Measurements from ENCODE around the gene MAOB.

The MAOB gene

GRCh38 chrX:43860646-43861370 lies 21.4 kb downstream of the MAOB start:
- no peak for DNase-seq (ENCODE audit: low spot score)

GRCh38 chrX:43853225-43853828 lies 28.9 kb downstream of the MAOB start:
- no peak for DNase-seq (ENCODE audit: low spot score)

- no peak for DNase-seq (ENCODE audit: low spot score)
Measured at GRCh38 chrX:43850629-43851028, 31.6 kb downstream of the MAOB start.

- no peak for DNase-seq (ENCODE audit: low spot score)
Measured at GRCh38 chrX:43849173-43849572, 33.1 kb downstream of the MAOB start.

- no peak for DNase-seq (ENCODE audit: low spot score)
Measured at GRCh38 chrX:43847352-43847751, 34.9 kb downstream of the MAOB start.

- no peak for DNase-seq (ENCODE audit: low spot score)
Measured at GRCh38 chrX:43846558-43846957, 35.7 kb downstream of the MAOB start.

- DNase-seq (ENCODE audit: low spot score), result no peak
Measured at GRCh38 chrX:43845776-43846175, 36.5 kb downstream of the MAOB start.

GRCh38 chrX:43840265-43840664 lies 42.0 kb downstream of the MAOB start:
- DNase-seq (ENCODE audit: low spot score), result no peak

GRCh38 chrX:43836435-43837184 lies 45.6 kb downstream of the MAOB start:
- peak; percentile 15 for DNase-seq (ENCODE audit: low spot score)

GRCh38 chrX:43835559-43835958 lies 46.7 kb downstream of the MAOB start:
- DNase-seq (ENCODE audit: low spot score), result no peak

GRCh38 chrX:43827791-43828190 lies 54.5 kb downstream of the MAOB start:
- DNase-seq (ENCODE audit: low spot score), result no peak

GRCh38 chrX:43822014-43822413 lies 60.2 kb downstream of the MAOB start:
- peak; percentile 3 for DNase-seq (ENCODE audit: low spot score)

- DNase-seq (ENCODE audit: low spot score), result no peak
Measured at GRCh38 chrX:43817444-43817843, 64.8 kb downstream of the MAOB start.

GRCh38 chrX:43815209-43815608 lies 67.0 kb downstream of the MAOB start:
- DNase-seq (ENCODE audit: low spot score), result no peak

GRCh38 chrX:43813898-43814297 lies 68.4 kb downstream of the MAOB start:
- DNase-seq (ENCODE audit: low spot score), result no peak

GRCh38 chrX:43813319-43813718 lies 68.9 kb downstream of the MAOB start:
- DNase-seq (ENCODE audit: low spot score), result no peak

- peak; percentile 8 for DNase-seq (ENCODE audit: low spot score)
Measured at GRCh38 chrX:43809463-43809862, 72.8 kb downstream of the MAOB start.

GRCh38 chrX:43808231-43808630 lies 74.0 kb downstream of the MAOB start:
- DNase-seq (ENCODE audit: low spot score), result no peak

GRCh38 chrX:43805579-43805978 lies 76.7 kb downstream of the MAOB start:
- DNase-seq (ENCODE audit: low spot score), result no peak

GRCh38 chrX:43804021-43804420 lies 78.2 kb downstream of the MAOB start:
- no peak for DNase-seq (ENCODE audit: low spot score)

- DNase-seq (ENCODE audit: low spot score), result no peak
Measured at GRCh38 chrX:43785930-43786591, 96.2 kb downstream of the MAOB start.

- DNase-seq (ENCODE audit: low spot score), result no peak
Measured at GRCh38 chrX:43758044-43758443, 124.2 kb downstream of the MAOB start.

GRCh38 chrX:43756076-43756475 lies 126.2 kb downstream of the MAOB start:
- DNase-seq (ENCODE audit: low spot score), result no peak

Data from GM03348 (cell line).